ELF-1 (cell line): Measurements from ENCODE around the gene KMT2C.
"Not testable (repeated sequence)": the region's sequence is repeated elsewhere in the genome, so short reads cannot be mapped to it uniquely, and the experiment has no call there.

Source experiments
- DNase-seq: peaks from one replicate; pipeline ENCODE4 v3.0.0-alpha.2; 2016; ENCODE audit warnings: low read depth, low spot score

KMT2C gene

DNA sequence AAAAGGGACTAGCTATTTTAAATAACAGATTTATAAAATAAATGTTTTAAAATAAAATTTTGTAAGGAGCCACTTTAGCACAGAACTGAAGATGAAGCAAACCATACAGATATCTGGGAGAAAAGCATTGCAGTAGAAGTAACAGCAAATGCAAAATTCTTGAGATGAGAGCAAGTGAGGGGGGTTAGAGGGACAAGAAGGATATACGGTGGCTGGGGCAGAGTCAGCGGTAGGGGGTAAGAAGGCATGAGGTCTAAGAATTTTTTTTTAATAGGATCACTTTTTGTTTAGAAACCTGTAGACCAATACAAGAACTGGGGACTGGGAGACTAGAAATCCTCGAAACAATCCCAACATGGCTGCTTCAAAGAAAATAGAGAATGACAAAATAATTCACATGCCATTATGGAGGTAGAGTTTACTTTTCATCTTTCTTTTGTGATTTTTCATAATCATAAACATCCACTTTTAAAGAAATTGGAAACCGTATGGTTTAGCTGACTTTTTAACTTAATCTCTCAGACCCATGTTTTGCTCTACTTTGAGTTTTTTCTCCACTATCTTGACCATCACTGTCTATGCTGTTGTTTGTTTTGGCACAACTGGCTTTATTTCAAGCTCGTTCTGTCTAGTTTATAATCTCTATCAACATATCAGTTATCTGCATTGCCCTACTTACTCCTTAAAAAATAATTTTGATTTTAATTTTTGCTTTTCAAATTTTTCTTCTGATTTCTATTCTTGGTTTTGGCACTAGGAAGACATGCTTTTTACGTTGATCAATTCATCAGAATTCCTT is 73.5 kb downstream of the KMT2C start:
- DNase-seq = no peak

- no peak for DNase-seq
These were observed 80.2 kb downstream of the KMT2C start for GRCh38 chr7:152355474-152356057.

GRCh38 chr7:152354061-152354460 is 81.7 kb downstream of the KMT2C start:
- DNase-seq = no peak

- DNase-seq = not testable (repeated sequence)
These were observed 82.5 kb downstream of the KMT2C start for GRCh38 chr7:152353281-152353680.

DNA sequence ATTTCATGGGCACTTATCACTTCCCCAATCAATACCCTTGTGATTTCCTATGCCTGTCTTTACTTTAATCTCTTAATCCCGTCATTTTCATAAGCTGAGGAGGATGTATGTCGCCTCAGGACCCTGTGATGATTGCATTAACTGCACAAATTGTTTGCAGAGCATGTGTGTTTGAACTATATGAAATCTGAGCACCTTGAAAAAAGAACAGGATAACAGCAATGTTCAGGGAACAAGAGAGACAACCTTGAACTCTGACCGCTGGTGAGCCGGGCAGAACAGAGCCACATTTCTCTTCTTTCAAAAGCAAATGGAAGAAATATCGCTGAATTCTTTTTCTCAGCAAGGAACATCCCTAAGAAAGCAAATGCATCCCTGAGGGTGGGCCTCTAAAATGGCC is 84.1 kb downstream of the KMT2C start:
- not testable (repeated sequence) for DNase-seq

DNA sequence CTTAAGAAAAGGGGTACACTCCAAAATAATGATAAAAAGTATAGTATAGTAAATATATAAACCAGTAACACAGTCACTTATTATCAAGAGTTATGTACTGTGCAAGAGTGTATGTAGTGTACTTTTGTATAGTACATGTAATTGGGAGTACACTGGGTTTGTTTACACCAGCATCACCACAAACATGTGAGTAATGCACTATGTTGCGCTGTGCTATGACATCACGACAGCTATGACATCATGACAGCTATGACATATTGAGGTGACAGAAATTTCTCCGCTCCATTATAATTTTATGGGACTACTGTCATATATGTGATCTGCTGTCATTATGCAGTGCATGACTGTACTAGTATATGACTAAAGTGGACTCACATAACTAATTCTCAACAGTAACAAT is 84.6 kb downstream of the KMT2C start:
- no peak for DNase-seq

DNA sequence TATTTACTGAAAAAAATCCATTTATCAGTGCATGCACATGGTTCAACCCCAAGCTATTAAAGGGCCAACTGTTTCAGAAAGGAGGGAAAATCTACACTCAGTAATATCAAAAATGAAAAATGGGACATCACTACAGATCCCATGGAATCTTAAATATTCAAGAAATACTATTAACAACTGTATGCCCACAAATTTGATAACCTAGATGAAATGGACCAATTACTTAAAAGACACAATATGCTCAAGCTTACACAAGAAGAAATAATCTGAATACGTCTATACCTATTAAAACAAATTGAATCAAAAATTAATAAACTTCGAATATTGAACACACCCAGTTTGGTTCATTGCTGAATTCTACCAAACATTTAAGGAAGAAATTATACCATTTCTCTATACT is 87.9 kb downstream of the KMT2C start:
- no peak for DNase-seq

DNA sequence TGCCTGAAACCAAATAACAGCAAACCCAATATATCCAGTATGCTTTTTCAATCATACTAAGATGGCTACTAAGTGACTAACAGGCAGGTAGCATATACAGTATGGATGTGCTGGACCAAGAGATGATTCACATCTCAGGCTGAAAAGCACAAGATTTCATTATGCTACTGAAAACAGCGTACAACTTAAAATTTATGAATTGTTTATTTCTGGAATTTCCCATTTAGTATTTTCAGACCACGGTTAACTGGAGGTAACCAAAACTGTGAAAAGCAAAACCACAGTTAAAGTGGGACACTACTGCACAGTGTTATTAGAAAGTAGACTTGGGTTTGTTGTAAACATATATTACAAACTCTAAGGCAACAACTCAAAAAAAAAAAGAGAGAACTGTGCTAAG is 91.5 kb downstream of the KMT2C start:
- DNase-seq = no peak

- no peak for DNase-seq
These were observed 93.0 kb downstream of the KMT2C start for GRCh38 chr7:152342796-152343195.

GRCh38 chr7:152341914-152342236 is 93.9 kb downstream of the KMT2C start:
- no peak for DNase-seq

GRCh38 chr7:152341039-152341913 is 94.5 kb downstream of the KMT2C start:
- no peak for DNase-seq

- DNase-seq = no peak
These were observed 95.6 kb downstream of the KMT2C start for GRCh38 chr7:152340161-152340560.

- no peak for DNase-seq
These were observed 97.2 kb downstream of the KMT2C start for GRCh38 chr7:152338561-152338960.

DNA sequence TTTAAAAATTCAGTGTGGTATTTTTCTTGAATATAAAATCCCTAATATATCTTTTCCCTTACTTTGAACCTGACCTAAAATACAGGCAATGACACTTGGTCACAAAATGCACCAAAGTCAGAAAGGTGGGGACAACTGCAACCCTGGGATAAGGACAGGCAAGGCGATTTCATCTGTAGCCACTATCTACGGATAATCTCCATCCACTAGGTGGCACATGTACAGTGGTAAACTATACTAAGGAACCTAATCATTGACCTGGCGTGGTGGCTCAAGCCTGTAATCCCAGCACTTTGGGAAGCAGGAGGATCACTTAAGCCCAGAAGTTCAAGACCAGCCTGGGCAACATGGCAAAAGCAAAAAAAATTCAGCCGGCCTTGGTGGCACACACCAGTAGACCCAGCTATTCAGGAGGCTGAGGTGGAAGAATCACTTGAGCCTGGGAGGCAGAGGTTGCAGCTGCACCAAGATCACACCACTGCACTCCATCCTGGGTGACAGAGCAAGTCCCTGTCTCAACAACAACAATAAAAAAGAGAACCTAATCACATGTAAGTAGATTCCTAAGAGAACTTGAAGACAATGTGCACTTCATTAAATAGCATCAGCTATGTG is 98.9 kb downstream of the KMT2C start:
- DNase-seq = peak; percentile 43

- no peak for DNase-seq
These were observed 99.8 kb downstream of the KMT2C start for GRCh38 chr7:152335900-152336571.

GRCh38 chr7:152333134-152333533 is 102.7 kb downstream of the KMT2C start:
- no peak for DNase-seq

GRCh38 chr7:152330827-152331226 is 105.0 kb downstream of the KMT2C start:
- no peak for DNase-seq

- DNase-seq = no peak
These were observed 106.3 kb downstream of the KMT2C start for GRCh38 chr7:152329469-152329868.

DNA sequence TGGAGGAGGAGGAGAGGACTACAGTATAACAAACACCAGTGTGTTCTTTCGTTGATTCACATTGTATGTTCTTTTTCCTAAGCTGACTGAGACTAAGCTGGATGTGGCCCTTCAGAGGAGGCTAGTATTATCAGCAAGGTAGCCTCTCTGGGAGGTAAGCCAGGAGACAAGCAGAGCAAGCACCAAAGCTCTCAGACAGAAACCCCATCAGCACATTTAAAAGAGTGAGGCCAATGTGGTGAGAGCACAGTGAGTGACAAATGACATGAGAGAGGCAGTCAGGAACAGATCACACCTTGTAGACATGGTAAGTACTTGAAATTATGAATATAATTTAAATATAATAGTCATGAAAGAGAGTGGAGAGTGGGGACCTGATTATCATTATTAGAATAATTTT is 107.6 kb downstream of the KMT2C start:
- no peak for DNase-seq

DNA sequence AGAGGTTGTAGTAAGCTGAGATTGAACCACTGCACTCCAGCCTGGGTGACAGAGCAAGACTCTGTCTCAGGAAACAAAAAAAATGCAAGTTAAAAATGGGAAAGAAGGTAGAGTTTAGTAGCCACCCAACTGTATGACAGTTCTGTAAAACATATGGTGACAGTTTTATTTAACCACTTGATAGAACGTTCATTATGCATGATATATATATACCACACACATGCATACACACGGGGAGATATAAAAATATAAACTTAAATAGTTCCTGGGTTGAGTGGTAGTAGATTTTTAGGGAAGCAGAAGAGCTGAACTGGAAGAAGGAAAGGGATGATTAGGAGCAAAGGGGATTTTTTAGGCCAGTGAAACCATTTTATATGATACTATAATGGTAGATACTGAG is 120.0 kb downstream of the KMT2C start:
- DNase-seq = no peak

DNA sequence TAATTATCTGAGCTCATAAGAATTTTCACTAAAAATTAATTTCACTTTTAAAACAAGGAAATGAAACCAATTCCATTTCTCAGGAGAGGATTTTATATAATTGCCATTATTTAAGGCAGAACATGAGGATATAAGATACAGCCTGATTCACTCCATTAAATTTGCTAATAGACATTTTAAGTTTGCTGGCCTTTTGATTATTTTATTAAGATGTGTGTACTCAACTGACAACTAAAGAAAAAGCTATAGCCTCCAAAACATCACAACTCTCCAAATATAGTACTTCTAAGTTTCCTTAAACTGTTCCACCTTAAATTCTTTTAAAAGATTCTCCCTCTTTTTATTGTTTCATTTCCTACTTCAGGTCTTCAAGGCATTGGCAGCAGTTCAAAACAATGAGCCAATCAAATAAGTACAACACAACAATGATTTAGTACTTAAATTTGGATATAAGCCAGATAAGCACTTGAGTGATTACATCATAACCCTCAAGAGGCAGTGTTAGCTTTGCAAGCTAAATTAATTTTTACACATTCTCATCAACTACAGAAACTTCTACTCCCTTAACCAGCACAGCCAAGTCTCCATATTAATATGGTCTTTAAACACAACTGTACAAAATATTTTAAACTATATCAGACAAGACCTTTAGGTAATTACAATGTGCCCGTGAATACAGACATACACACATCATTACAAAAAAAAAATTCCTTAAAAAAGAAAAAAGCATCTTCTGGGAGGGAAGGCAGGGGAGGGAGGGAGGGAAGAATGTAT is 121.8 kb downstream of the KMT2C start:
- no peak for DNase-seq
